HG02678 (cell line): Measurements from ENCODE around the gene BCKDHA.
"Not testable (repeated sequence)": the region's sequence is repeated elsewhere in the genome, so short reads cannot be mapped to it uniquely, and the experiment has no call there.

Experiments
- ATAC-seq: cut with Tn5 transposase; IDR thresholded peaks from one replicate; pipeline ENCODE4 v1.9.1; 2021; ENCODE audit warnings: mild to moderate bottlenecking, moderate library complexity; ENCODE audit not compliant: unreplicated experiment

BCKDHA gene

GRCh38 chr19:41364524-41365391 is 32.9 kb upstream of the BCKDHA start:
- no peak for ATAC-seq

DNA sequence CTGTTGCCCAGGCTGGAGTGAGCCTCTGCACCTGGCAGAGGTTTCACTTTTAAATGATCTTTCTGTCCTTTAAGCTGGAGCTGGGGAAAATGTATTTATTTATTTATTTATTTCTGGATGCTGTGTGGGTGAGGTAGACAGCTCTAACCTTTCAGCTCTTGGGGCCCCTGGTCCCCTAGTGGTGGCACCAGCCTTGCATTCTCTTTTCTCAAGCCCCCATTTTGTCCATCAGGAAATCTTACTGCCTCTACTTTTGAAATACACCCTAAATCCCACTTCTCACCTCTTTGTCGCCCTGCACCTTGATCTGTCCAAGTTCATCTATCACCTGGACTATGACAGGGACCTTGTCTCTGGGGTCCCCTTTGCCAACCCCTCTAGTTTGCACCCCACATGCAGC is 31.5 kb upstream of the BCKDHA start:
- ATAC-seq = no peak

- ATAC-seq = peak; percentile 26
Observed at GRCh38 chr19:41367848-41368301, 29.7 kb upstream of the BCKDHA start.

GRCh38 chr19:41369769-41370168 is 27.8 kb upstream of the BCKDHA start:
- ATAC-seq = no peak

GRCh38 chr19:41371119-41371518 is 26.5 kb upstream of the BCKDHA start:
- not testable (repeated sequence) for ATAC-seq

DNA sequence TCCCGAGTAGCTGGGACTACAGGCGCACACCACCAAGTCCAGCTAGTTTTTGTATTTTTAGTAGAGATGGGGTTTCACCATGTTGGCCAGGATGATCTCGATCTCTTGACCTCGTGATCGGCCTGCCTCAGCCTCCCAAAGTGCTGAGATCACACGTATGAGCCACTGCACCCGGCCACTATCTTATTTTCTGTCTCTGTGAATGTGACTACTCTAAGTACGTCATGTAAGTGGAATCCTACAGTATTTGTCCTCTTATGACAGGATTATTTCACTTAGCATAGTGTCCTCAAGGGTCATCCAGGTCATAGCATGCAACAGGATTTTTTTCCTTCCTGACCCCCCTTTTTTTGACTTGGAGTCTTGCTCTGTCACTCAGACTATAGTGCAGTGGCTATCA is 26.1 kb upstream of the BCKDHA start:
- ATAC-seq = no peak

- ATAC-seq = no peak
Observed at GRCh38 chr19:41372501-41372900, 25.1 kb upstream of the BCKDHA start.

DNA sequence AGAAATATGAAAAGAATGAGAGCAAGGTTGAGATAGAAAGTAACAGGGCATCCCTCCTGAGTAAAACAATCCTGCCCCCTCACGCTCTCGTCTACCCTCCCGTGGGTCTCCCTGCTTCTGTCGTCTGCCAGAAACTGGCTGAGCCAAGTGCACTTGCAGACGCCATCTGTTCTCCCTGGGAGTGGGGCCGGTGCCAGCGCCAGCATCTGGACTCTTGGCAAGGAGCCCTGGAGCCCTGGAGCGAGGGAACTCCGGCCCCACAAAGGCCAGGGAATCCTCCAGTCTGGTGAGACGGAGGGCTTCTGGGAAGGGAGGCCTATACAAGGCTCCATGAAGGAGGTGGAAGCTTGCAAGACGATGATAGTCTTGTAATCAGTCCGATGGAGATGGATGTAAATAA is 23.6 kb upstream of the BCKDHA start:
- no peak for ATAC-seq

DNA sequence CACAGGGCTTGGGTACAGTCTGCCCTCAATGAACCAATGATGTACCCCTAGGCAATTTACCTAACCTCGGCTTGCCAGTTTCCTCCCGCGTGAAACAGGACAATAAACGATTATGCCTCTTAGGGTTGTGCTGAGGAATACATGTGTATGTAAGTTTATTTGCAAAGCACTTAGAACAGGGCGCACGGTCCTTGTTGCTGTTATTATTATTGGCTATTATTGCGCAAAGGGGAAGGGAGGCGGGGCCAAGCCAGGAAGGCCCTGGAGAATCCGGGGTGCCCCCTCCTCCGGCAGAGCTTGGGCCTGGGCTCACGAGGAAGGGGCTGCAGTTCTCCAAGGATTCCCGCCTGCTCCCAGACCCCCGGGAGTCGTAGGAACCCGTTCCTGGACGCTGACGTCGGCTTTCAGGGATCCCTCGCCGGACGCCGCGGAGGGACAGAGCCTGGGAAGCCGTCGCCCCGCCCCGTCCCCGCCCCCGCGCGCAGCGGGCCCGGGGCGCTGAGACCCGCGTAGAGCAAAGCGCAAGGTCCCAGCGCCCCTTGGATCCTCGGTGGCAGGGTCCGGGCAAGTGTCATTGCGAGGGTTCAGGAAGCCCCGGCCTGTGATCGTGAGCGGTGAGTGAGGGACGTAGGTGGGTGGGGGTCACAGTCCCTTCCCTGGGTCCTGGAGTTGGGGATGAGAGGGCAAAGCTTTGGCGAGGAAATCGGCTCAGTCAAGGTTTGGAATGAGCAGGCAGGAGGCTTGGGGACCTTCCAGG is 21.2 kb upstream of the BCKDHA start, which contains the start of gene TMEM91:
Gene TMEM91 (plus strand): TSS at position 293 of the 757 bp plus-strand sequence. CDS start 1,777 bp downstream, outside the sequence.
- no peak for ATAC-seq

- no peak for ATAC-seq
Observed at GRCh38 chr19:41376998-41377365, 20.6 kb upstream of the BCKDHA start.

DNA sequence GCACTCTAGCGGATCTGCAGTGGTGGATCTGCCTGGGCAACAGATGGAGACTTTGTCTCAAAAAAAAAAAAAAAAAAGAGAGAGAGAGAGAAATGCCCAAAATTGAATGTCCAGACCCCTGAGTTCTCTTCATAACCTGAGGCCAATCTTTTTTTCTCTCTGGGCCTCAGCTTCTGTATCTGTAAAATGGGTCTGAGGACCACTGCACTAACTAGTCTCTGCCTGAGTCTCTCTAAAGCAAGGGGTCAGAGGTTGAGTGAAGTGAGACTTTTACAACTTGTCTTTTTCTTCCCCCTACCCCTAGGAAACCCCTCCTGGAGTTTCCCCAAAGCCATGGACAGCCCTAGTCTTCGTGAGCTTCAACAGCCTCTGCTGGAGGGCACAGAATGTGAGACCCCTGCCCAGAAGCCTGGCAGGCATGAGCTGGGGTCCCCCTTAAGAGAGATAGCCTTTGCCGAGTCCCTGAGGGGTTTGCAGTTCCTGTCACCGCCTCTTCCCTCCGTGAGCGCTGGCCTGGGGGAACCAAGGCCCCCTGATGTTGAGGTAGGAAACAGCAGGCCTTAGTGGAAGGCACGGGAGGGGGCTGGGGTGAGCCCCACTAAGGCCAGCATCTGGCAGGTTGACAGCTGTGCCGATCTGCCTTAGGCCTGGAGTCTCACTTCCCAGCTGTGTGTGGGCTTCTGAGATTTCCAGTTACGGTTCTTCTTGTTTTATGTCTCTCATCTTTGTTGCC is 19.5 kb upstream of the BCKDHA start:
- ATAC-seq = peak; percentile 71

GRCh38 chr19:41381536-41381935 is 16.1 kb upstream of the BCKDHA start:
- not testable (repeated sequence) for ATAC-seq

DNA sequence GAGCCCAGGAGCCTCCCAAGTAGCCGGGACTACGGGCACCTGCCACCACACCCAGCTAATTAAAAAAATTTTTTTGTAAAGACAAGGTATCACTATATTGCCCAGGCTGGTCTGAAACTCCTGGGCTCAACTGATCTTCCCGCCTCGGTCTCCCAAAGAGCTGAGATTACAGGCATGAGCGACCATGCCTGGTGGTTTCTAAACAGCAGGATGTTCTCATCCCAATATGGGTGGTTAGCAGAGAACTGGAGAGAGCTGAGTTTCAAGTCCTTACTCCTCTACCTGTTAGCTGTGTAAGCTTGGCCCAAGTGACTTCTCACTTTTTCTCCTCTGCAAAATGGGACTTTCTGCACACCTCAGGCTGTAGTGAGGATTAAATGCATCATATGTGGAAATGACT is 13.3 kb upstream of the BCKDHA start:
- no peak for ATAC-seq

DNA sequence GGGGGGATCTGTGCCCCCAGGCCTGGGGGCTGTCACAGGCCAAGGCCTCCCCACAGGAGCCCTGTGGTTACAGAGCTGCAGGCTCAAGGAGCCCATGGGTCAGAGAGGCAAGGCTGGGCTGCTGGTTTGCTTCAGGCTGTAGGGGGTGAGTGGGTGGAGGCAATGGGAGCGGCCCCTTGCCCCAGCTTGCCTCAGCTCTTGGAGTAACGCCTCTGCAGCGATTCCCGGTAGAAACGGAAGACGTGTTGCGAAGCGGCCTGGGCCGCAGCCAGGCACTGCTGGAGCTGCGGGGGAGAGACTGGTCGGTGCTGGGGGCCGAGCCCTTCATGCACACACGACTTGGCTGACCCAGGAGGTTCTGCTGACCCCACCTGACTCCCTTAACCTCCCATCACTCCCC is 11.2 kb upstream of the BCKDHA start:
- no peak for ATAC-seq

- no peak for ATAC-seq
Observed at GRCh38 chr19:41391618-41392017, 6.0 kb upstream of the BCKDHA start.

DNA sequence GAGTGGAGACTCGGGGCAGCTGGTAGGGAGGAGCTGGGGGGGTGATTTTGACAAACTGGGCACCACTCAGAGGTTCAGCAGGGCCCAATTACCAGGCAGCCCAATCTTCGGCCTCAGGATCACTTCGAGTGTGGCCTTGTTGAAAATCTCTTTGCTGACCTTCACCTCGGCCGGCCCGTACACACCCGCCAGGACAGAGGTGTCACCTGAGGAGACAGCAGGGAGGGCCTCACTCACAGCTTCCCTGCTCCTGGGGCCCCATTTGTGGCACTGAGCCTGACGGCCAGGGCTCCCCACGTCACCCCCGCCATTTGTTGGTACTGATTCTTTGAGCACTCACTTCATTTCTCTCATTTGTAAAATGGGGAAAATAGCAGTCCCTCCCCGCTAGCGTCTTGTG is 4.8 kb upstream of the BCKDHA start:
- ATAC-seq = no peak

GRCh38 chr19:41395355-41395754 is 2.3 kb upstream of the BCKDHA start:
- ATAC-seq = no peak

- no peak for ATAC-seq
Observed at GRCh38 chr19:41398050-41398418, 416 bp downstream of the BCKDHA start.

- ATAC-seq = no peak
Observed at GRCh38 chr19:41398598-41398997, 980 bp downstream of the BCKDHA start.

GRCh38 chr19:41399091-41399490 is 1.5 kb downstream of the BCKDHA start:
- no peak for ATAC-seq

- ATAC-seq = no peak
Observed at GRCh38 chr19:41399525-41399924, 1.9 kb downstream of the BCKDHA start.
